Fibroblast of villous mesenchyme (primary cell): ENCODE measurements around the gene HPS1. TPM values are rescaled to one million over a fixed set of nuclear protein-coding genes. Genes with fewer than 3 reads are reported as not detected.
A peak's percentile ranks its signal among the peaks of the same experiment; 100 is the strongest.

Source experiments
- DNase-seq: peaks from one replicate; pipeline ENCODE4 v3.0.0-alpha.2; 2010; ENCODE audit warnings: low read depth
- H3K4me3 ChIP-seq: 2 replicates; pipeline ENCODE4 v1.5.1; 2011; ENCODE audit warnings: low read depth, mild to moderate bottlenecking, low read length
- total RNA-seq: library from RNA; depleted of rRNA; stranded (reverse); fragments of >200 nt; gene quantifications from 2 replicates; pipeline ENCODE4 v1.2.3, GENCODE V29; 2012
- TF ChIP-seq, protein P1 (sequence below): IDR thresholded peaks from 2 replicates; pipeline ENCODE4 v1.5.1; 2012; ENCODE audit warnings: low read depth, mild to moderate bottlenecking, low read length; ENCODE audit not compliant: insufficient read depth

Gene HPS1
- total RNA-seq, 1 donor: 43.2 TPM

DNA sequence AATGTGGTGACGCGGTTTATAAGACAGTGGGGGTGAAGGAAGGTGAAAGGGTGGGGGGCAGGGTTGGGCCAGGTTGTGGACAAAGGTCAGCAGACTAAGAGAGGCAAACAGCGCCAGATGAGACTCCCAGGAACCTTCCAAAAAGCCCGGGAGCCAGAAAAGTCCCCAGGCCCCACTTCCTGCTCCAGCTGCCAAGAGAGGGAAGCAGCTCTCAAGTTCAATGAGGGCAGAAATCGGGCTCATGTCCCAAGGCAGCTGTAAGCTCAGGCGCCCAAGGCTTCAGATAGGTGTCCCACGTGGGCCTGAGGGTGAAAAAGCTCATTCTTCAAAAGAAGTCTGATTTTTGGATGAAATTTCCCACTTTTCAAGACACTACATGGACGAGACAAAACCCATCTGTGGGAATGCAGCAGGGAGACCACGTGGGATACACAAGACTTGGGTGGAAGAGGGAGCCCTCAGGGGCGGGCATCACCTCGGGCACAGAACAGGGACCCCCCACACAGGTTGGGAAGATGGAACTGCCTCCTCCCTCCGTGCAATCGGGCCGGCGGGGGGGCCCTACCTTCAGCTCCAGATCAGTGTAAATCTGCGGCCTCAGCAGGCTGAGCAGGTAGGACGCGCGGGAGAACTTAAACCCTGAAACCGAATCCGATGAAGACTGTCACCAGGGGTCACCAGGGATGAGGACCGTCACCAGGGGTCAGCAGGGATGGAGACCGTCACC, 39.6 kb downstream of the HPS1 start:
- no peak for DNase-seq
- H3K4me3 ChIP-seq: no peak overlapping the region
- TF ChIP-seq, protein P1, sequence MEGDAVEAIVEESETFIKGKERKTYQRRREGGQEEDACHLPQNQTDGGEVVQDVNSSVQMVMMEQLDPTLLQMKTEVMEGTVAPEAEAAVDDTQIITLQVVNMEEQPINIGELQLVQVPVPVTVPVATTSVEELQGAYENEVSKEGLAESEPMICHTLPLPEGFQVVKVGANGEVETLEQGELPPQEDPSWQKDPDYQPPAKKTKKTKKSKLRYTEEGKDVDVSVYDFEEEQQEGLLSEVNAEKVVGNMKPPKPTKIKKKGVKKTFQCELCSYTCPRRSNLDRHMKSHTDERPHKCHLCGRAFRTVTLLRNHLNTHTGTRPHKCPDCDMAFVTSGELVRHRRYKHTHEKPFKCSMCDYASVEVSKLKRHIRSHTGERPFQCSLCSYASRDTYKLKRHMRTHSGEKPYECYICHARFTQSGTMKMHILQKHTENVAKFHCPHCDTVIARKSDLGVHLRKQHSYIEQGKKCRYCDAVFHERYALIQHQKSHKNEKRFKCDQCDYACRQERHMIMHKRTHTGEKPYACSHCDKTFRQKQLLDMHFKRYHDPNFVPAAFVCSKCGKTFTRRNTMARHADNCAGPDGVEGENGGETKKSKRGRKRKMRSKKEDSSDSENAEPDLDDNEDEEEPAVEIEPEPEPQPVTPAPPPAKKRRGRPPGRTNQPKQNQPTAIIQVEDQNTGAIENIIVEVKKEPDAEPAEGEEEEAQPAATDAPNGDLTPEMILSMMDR: no peak

DNA sequence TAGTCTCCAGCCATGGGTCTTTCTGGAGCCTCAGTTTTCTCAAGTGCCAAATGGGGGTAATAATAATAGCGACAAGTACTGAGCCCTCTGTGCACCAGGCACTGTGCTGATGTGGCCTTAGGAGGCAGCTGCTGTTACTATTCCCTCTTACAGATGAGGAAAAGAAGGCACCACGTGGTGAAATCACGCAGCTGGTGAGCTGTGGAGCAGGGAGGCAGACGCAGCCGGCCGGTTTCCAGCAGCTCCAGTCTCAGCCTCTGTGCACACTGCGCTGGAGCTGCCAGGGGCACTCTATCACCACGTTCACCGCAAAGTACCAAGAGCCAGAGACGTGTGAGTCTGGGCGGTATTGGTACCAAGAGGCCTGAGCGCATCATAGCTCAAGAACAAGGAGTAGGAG, 41.3 kb downstream of the HPS1 start:
- H3K4me3 ChIP-seq: no peak overlapping the region
- DNase-seq: peak; percentile 48
- TF ChIP-seq, protein P1: no peak

DNA sequence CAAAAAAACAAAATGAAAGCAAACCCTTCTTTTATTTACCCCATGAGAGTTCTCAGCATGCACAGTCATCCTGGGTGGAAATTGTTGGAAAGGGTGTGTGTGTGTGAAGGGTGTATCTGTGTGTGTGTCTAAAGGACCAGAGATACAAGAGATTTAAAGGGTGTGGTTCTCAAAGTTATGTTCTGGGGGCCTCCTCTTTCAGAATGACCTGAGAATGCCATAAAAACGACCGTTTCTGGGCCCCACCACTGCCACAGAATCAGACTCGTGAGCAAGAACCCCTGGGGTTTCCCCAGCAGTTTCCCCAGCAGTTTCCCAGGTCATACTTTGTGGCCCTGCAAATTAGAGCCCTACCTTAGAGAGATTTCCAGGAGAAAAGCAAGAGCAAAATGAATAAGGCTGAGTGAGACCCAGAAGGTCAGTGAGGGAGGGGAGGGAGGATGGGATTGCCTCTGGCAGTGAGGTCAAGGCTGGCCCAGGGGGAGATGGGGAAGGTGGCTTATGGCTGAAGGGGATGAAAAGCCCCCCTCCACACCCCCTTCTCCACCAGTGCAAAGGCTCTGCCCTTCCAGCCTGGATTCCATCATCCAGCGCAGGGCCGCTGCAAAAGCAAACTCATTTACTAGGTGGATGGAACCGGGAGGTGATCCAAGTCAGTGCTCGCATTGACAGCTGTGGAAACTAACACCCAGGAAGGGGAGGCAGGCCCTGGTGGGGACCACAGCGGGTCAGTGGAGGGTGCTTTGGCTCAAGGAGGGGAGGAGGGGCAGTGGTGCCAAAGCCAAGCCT, 42.0 kb downstream of the HPS1 start:
- TF ChIP-seq, protein P1: no peak
- peak; percentile 57 for DNase-seq
- H3K4me3 ChIP-seq: no peak overlapping the region

DNA sequence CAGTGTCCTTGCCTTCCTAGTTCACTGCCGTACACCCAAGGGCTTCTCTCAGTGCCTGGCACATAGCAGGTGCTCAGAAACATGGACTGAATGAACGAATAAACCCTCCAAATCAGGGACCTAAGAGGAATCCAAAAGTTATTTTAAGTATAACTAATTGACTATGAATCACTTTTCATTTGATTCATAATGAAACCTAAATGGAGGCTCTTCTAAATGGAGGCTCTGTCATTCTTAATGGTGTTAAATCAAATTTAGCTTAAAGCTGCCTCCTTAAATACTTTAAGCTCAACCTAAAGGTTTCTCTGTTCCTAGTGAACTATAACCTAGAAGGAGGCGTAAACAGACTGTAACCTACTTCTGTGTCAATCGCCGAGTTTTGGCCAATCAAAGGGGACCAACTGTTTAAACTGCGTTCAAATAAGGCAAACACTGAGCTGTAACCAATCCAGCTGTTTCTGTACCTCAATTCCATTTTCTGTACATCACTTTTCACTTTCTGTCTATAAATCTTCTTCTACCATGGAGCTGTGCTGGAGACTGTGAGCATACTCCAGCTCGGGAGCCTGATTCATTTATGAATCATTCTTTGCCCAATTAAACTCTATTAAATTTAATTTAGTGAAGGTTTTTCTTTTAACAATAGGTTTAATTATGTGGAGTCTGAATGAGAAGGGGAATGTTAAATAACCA, 42.8 kb downstream of the HPS1 start:
- peak; percentile 32 for DNase-seq
- H3K4me3 ChIP-seq: no peak overlapping the region
- TF ChIP-seq, protein P1: no peak

DNA sequence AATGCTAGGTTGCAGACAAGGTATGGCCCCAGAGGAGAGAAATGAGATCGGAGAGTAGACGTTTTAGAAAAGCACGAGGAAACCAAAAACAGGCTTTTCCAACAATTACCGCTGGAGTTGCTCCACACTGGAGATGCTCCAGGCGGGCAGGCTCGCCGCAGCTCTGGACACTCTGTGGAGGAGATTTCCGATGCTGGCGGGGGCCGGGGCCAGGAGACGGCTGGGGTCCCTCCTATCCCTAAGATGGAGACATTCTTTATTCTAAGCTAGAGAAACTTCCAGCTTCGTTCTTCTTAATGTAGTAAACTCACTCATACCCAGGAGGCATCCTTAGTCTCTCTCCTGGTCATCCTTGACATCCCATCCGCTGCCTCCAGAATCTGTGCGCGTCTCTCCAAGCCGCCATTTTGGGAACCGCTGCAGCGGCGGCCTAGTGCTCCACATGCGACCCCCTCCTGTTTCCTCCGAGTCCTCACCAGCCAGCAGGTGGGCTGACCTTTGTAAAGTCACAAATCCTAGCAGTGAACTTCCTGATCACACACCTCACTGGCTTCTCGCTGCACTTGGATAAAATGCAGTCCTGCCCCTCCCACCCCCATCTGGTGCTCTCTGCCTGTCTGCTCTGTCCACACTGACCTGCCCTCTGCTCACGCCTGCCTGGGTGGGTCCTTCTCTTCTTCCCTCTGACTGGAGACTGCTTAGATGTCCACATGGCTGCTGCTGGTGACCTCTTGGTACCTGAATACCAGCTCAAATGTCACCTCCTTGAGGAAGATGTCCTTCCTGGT, 43.6 kb downstream of the HPS1 start:
- no peak overlapping the region for H3K4me3 ChIP-seq
- TF ChIP-seq, protein P1: no peak

DNA sequence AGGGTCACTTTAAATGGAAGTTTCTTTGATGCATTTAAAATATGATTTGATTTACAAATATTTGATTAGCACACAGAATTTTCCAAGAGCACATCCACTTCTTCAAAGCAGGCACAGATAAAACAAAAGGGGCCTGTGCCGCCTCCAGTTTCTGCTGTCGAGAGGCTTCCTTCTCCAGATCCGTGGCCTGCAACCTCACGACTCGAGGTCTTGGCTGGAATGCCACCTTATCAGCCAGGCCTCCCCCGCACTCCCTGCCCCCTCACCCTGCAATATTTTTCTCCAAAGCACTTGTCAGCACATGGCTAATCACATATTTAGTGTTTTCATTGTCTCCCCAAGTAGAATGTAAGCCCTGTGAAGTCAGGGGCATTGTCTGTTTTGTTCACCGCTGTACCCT, 44.3 kb downstream of the HPS1 start:
- no peak overlapping the region for H3K4me3 ChIP-seq
- no peak for DNase-seq
- TF ChIP-seq, protein P1: no peak

More for the DNA sequence above, 43.6 kb downstream of the HPS1 start:
- no peak for DNase-seq
